Testis (tissue), 2 donors: ENCODE measurements around the gene SIMC1.
"Not testable (repeated sequence)": the region's sequence is repeated elsewhere in the genome, so short reads cannot be mapped to it uniquely, and the experiment has no call there.

Experiments used
- CTCF ChIP-seq, 3 experiments: fragments of 450-650 bp in 2 of 3; fragments of 200-600 bp in 1 of 3; sonication (generic) in 1 of 3; IDR thresholded peaks; one replicate each; pipeline ENCODE4 v1.5.1; 2016 to 2019; ENCODE audit warnings: antibody characterized with exemption in 3 of 3, mild to moderate bottlenecking in 2 of 3, moderate library complexity in 1 of 3
- POLR2A ChIP-seq: fragments of 450-650 bp; IDR thresholded peaks from one replicate; pipeline ENCODE4 v1.6.1; 2017; ENCODE audit warnings: antibody characterized with exemption, mild to moderate bottlenecking, moderate library complexity

GRCh38 chr5:176252171-176252570 is 13.9 kb downstream of the SIMC1 start:
- TF ChIP-seq POLR2A; CTCF (IDR thresholded peaks at IDR 0.05): not testable (repeated sequence)
